Panc1 (cell line): ENCODE data around the gene PARD6G. TPM values are rescaled to one million over a fixed set of nuclear protein-coding genes. Genes with fewer than 3 reads are reported as not detected.

ENCODE experiments used
- ATAC-seq: fragments of 200-7000 bp; cut with Tn5 transposase; 2 replicates; pipeline ENCODE4 v1.9.1; 2020; ENCODE audit warnings: mild to moderate bottlenecking, moderate library complexity
- BruUV-seq: library from RNA; stranded (reverse); fragments of 400-500 nt; replicated peaks from 2 replicates; lab custom pipeline; 2021; lab: Mats Ljungman, UMichigan
- CTCF ChIA-PET: fragments of 300-600 bp; sonication (Branson Sonifier 250); formaldehyde crosslinking; loops from one replicate; lab custom pipeline; 2022; ENCODE audit warnings: antibody characterized with exemption; lab: Charles Lee
- POLR2A ChIA-PET: fragments of 300-600 bp; sonication (Branson Sonifier 250); formaldehyde crosslinking; loops from one replicate; lab custom pipeline; 2022; ENCODE audit warnings: antibody characterized with exemption; lab: Charles Lee
- DNase-seq: peaks from one replicate; pipeline ENCODE4 v3.0.0-alpha.2; 2010; ENCODE audit warnings: low read depth, low spot score
- H3K27ac ChIP-seq: 2 replicates; pipeline ENCODE4 v1.5.1; 2011; ENCODE audit warnings: mild to moderate bottlenecking, low read length, inconsistent platforms
- H3K27me3 ChIP-seq: fragments of 200-500 bp; sonication (Bioruptor generic); 2 replicates; pipeline ENCODE4 v1.6.0; 2014; ENCODE audit warnings: low read length, inconsistent platforms; ENCODE audit not compliant: control insufficient read depth, insufficient read depth
- H3K36me3 ChIP-seq: fragments of 200-500 bp; sonication (Bioruptor generic); 2 replicates; pipeline ENCODE4 v1.5.1; 2014; ENCODE audit warnings: inconsistent platforms, mild to moderate bottlenecking, low read length, moderate library complexity; ENCODE audit not compliant: control insufficient read depth, insufficient read depth
- H3K4me1 ChIP-seq: 2 replicates; pipeline ENCODE4 v1.5.1; 2011; ENCODE audit warnings: inconsistent platforms, mild to moderate bottlenecking, low read length, moderate library complexity; ENCODE audit not compliant: control insufficient read depth, insufficient read depth
- H3K4me3 ChIP-seq, 2 experiments: 2 replicates each; pipeline ENCODE4 v1.5.1; 2011 to 2012; ENCODE audit warnings: low read depth in 2 of 2, low read length in 2 of 2, mild to moderate bottlenecking in 2 of 2, inconsistent platforms in 1 of 2, moderate library complexity in 1 of 2
- H3K9me3 ChIP-seq: fragments of 200-500 bp; sonication (Bioruptor generic); 2 replicates; pipeline ENCODE4 v1.5.1; 2014; ENCODE audit warnings: low read depth, mild to moderate bottlenecking, inconsistent platforms, low read length, moderate library complexity; ENCODE audit not compliant: control insufficient read depth, insufficient read depth
- CTCF ChIP-seq: fragments of 450-650 bp; IDR thresholded peaks from 2 replicates; pipeline ENCODE4 v1.5.1; 2017; ENCODE audit warnings: mild to moderate bottlenecking
- POLR2AphosphoS5 ChIP-seq: IDR thresholded peaks from 2 replicates; pipeline ENCODE4 v1.6.1; 2012; ENCODE audit warnings: mild to moderate bottlenecking, low read depth, low read length, moderate library complexity
- REST ChIP-seq, 2 experiments: IDR thresholded peaks; 2 replicates each; pipeline ENCODE4 v1.6.1; 2011 to 2012; ENCODE audit warnings: low read depth in 2 of 2, control low read depth in 1 of 2, low read length in 1 of 2, mild to moderate bottlenecking in 1 of 2, moderate library complexity in 1 of 2; ENCODE audit not compliant: insufficient read depth in 1 of 2
- SIN3A ChIP-seq: IDR thresholded peaks from 2 replicates; pipeline ENCODE4 v1.6.1; 2012; ENCODE audit warnings: low read depth, mild to moderate bottlenecking, low read length, moderate library complexity, borderline replicate concordance; ENCODE audit not compliant: insufficient read depth
- TCF7L2 ChIP-seq: IDR thresholded peaks from 2 replicates; pipeline ENCODE4 v1.6.1; 2011; ENCODE audit warnings: mild to moderate bottlenecking, low read depth, low read length, inconsistent platforms
- in situ Hi-C: cut with HindIII; loops from 2 replicates; pipeline ENCODE4 v1.10.0; 2016; ENCODE audit warnings: low sequenced_read_pairs, low pct_unique_long_range_greater_than_20kb
- intact Hi-C: fragments of 100-400 bp; cut with micrococcal nuclease; formaldehyde crosslinking; loops from one replicate; pipeline ENCODE4 v1.10.0; 2022; ENCODE audit not compliant: unreplicated experiment
- total RNA-seq: library from RNA; stranded (reverse); gene quantifications from one replicate; pipeline ENCODE4 v1.2.1, GENCODE V29; 2021; ENCODE audit not compliant: unreplicated experiment

The PARD6G gene
- total RNA-seq, 1 experiment from 2014 or later = 5.2 TPM

- TF ChIP-seq TCF7L2 (no peak), CTCF (no peak), POLR2AphosphoS5 (no peak), SIN3A (no peak), REST (IDR thresholded peaks at IDR 0.05; ENCODE audit: insufficient read depth in 1 of 2, low read depth in 2 of 2, low read length in 1 of 2) (no peak)
- intact Hi-C loops = no loop called here
Measured at GRCh38 chr18:80169607-80170006, 77.7 kb downstream of the PARD6G start.

GRCh38 chr18:80168982-80169381 lies 78.3 kb downstream of the PARD6G start:
- in situ Hi-C loops (no loop called here), intact Hi-C loops (no loop called here)
- Histone ChIP-seq H3K36me3 (no peaks in the 10 kb centered on the region), H3K4me1 (peaks cover 4% of the 10 kb centered on the region; the same call in 1 of the 2 replicates), H3K27me3 (peaks cover 4% of the 10 kb centered on the region; the same call in 1 of the 2 replicates), H3K27ac (no peak overlapping the region), H3K9me3 (no peaks in the 10 kb centered on the region; the same call in 1 of the 2 replicates), H3K4me3 (no peak overlapping the region)
- no peak for ATAC-seq
- POLR2A ChIA-PET = no interaction called here
- CTCF ChIA-PET = no interaction called here
- no peak for DNase-seq
- TF ChIP-seq TCF7L2 = no peak
- no peak for TF ChIP-seq SIN3A
- no peak for TF ChIP-seq CTCF
- TF ChIP-seq POLR2AphosphoS5 = no peak
- no peak for TF ChIP-seq REST (IDR thresholded peaks at IDR 0.05; ENCODE audit: insufficient read depth in 1 of 2, low read depth in 2 of 2, low read length in 1 of 2)
- no TSS peak for BruUV-seq

More at GRCh38 chr18:80169607-80170006, 77.7 kb downstream of the PARD6G start:
- H3K9me3 ChIP-seq = no peaks in the 10 kb centered on the region; the same call in 1 of the 2 replicates
- CTCF ChIA-PET = no interaction called here
- ATAC-seq = no peak
- H3K4me3 ChIP-seq = no peak overlapping the region
- POLR2A ChIA-PET = no interaction called here
- H3K36me3 ChIP-seq = no peaks in the 10 kb centered on the region
- no peak for DNase-seq
- BruUV-seq = no TSS peak
- in situ Hi-C loops = no loop called here
- peaks cover 4% of the 10 kb centered on the region; the same call in 1 of the 2 replicates for H3K27me3 ChIP-seq
- H3K4me1 ChIP-seq = peaks cover 4% of the 10 kb centered on the region; the same call in 1 of the 2 replicates
- no peak overlapping the region for H3K27ac ChIP-seq
